Measurements from ENCODE around the gene LAMA3. TPM values are rescaled to one million over a fixed set of nuclear protein-coding genes. Genes with fewer than 3 reads are reported as not detected.

Gene LAMA3
- total and polyA plus RNA-seq, 2 donors (not counting 1 experiment from before 2014, with no cell fraction given), result 0.75 to 13.2 TPM

- Histone ChIP-seq H3K9ac (ENCODE audit: insufficient read depth, low read length) (no peak overlapping the region), H3K4me1 (ENCODE audit: control insufficient read depth, extremely low read depth, insufficient read depth, low read length) (no peaks in the 10 kb centered on the region), H3K27ac (ENCODE audit: insufficient read depth, low read length) (no peak overlapping the region), H3K36me3 (ENCODE audit: control insufficient read depth, insufficient read depth, low read length) (no peaks in the 10 kb centered on the region), H3K79me2 (ENCODE audit: control insufficient read depth, insufficient read depth, low read length) (no peaks in the 10 kb centered on the region), H4K20me1 (ENCODE audit: control insufficient read depth, extremely low read depth, insufficient read depth, low read length) (no peaks in the 10 kb centered on the region), H3K4me2 (ENCODE audit: extremely low read depth, insufficient read depth, low read length) (no peak overlapping the region), H2AFZ (ENCODE audit: low read length) (no peak overlapping the region), H3K4me3 (replicated peaks in 1 of 4; ENCODE audit: control extremely low read depth in 1 of 4, insufficient read depth in 1 of 4, low read depth in 3 of 4, low read length in 4 of 4) (no peak overlapping the region), H3K27me3 (ENCODE audit: control insufficient read depth, insufficient read depth, low read length) (peaks cover 2% of the 10 kb centered on the region), H3K9me3 (ENCODE audit: control insufficient read depth, insufficient read depth, low read depth, low read length) (no peaks in the 10 kb centered on the region)
- no peak for DNase-seq (ENCODE audit: low read depth in 2 of 2)
- no peak for TF ChIP-seq CTCF (conservative IDR thresholded peaks at IDR 0.05 in 1 of 2, IDR thresholded peaks at IDR 0.05 in 1 of 2; ENCODE audit: low read depth in 1 of 2, low read length in 2 of 2)
- no peak for TF ChIP-seq EZH2 (IDR thresholded peaks at IDR 0.05; ENCODE audit: low read length, missing control alignments)
These were observed 111.6 kb downstream of the LAMA3 start for GRCh38 chr18:23800902-23801301.

- no peak for TF ChIP-seq EZH2 (IDR thresholded peaks at IDR 0.05; ENCODE audit: low read length, missing control alignments)
- no peak for TF ChIP-seq CTCF (conservative IDR thresholded peaks at IDR 0.05 in 1 of 2, IDR thresholded peaks at IDR 0.05 in 1 of 2; ENCODE audit: low read depth in 1 of 2, low read length in 2 of 2)
- no peak overlapping the region for H3K4me2 ChIP-seq (ENCODE audit: extremely low read depth, insufficient read depth, low read length)
- H3K4me3 ChIP-seq (replicated peaks in 1 of 4; ENCODE audit: control extremely low read depth in 1 of 4, insufficient read depth in 1 of 4, low read depth in 3 of 4, low read length in 4 of 4), result no peak overlapping the region
- no peaks in the 10 kb centered on the region for H3K9me3 ChIP-seq (ENCODE audit: control insufficient read depth, insufficient read depth, low read depth, low read length)
- no peaks in the 10 kb centered on the region for H4K20me1 ChIP-seq (ENCODE audit: control insufficient read depth, extremely low read depth, insufficient read depth, low read length)
- H3K36me3 ChIP-seq (ENCODE audit: control insufficient read depth, insufficient read depth, low read length), result no peaks in the 10 kb centered on the region
- no peak overlapping the region for H3K9ac ChIP-seq (ENCODE audit: insufficient read depth, low read length)
- H3K4me1 ChIP-seq (ENCODE audit: control insufficient read depth, extremely low read depth, insufficient read depth, low read length), result no peaks in the 10 kb centered on the region
- peaks cover 2% of the 10 kb centered on the region for H3K27me3 ChIP-seq (ENCODE audit: control insufficient read depth, insufficient read depth, low read length)
- H3K79me2 ChIP-seq (ENCODE audit: control insufficient read depth, insufficient read depth, low read length), result no peaks in the 10 kb centered on the region
- peak in 1 of 2 donors; percentile 13 for DNase-seq (ENCODE audit: low read depth in 2 of 2)
- no peak overlapping the region for H3K27ac ChIP-seq (ENCODE audit: insufficient read depth, low read length)
- H2AFZ ChIP-seq (ENCODE audit: low read length), result no peak overlapping the region
These were observed 113.6 kb downstream of the LAMA3 start for GRCh38 chr18:23802817-23803216.

- Histone ChIP-seq H3K79me2 (ENCODE audit: control insufficient read depth, insufficient read depth, low read length) (no peaks in the 10 kb centered on the region), H2AFZ (ENCODE audit: low read length) (no peak overlapping the region), H3K36me3 (ENCODE audit: control insufficient read depth, insufficient read depth, low read length) (no peaks in the 10 kb centered on the region), H3K9ac (ENCODE audit: insufficient read depth, low read length) (no peak overlapping the region), H3K4me2 (ENCODE audit: extremely low read depth, insufficient read depth, low read length) (no peak overlapping the region), H3K27ac (ENCODE audit: insufficient read depth, low read length) (no peak overlapping the region), H3K4me3 (replicated peaks in 1 of 4; ENCODE audit: control extremely low read depth in 1 of 4, insufficient read depth in 1 of 4, low read depth in 3 of 4, low read length in 4 of 4) (no peak overlapping the region), H3K9me3 (ENCODE audit: control insufficient read depth, insufficient read depth, low read depth, low read length) (no peaks in the 10 kb centered on the region), H4K20me1 (ENCODE audit: control insufficient read depth, extremely low read depth, insufficient read depth, low read length) (no peaks in the 10 kb centered on the region), H3K27me3 (ENCODE audit: control insufficient read depth, insufficient read depth, low read length) (peaks cover 2% of the 10 kb centered on the region), H3K4me1 (ENCODE audit: control insufficient read depth, extremely low read depth, insufficient read depth, low read length) (no peaks in the 10 kb centered on the region)
- no peak for TF ChIP-seq CTCF (conservative IDR thresholded peaks at IDR 0.05 in 1 of 2, IDR thresholded peaks at IDR 0.05 in 1 of 2; ENCODE audit: low read depth in 1 of 2, low read length in 2 of 2)
- TF ChIP-seq EZH2 (IDR thresholded peaks at IDR 0.05; ENCODE audit: low read length, missing control alignments), result no peak
- DNase-seq (ENCODE audit: low read depth in 2 of 2), result no peak
These were observed 114.5 kb downstream of the LAMA3 start for GRCh38 chr18:23803755-23804154.
